Keratinocyte (primary cell): ENCODE measurements around the gene TNS1. TPM values are rescaled to one million over a fixed set of nuclear protein-coding genes. Genes with fewer than 3 reads are reported as not detected.

Experiments used
- DNase-seq: peaks from one replicate; pipeline ENCODE4 v3.0.0-alpha.2; 2011; ENCODE audit warnings: low read depth, missing footprints, low spot score
- FAIRE-seq: peaks from 2 replicates; lab custom pipeline; 2011; peaks lifted over from hg19 to GRCh38; lab: Jason Lieb, UNC
- H2AFZ ChIP-seq: 2 replicates; pipeline ENCODE4 v1.6.0; 2012; ENCODE audit warnings: low read length, control low read depth, inconsistent platforms; ENCODE audit not compliant: control insufficient read depth
- H3K27ac ChIP-seq: 2 replicates; pipeline ENCODE4 v1.5.1; 2011; ENCODE audit warnings: low read length; ENCODE audit not compliant: control insufficient read depth, insufficient read depth
- H3K27me3 ChIP-seq: 3 replicates; pipeline ENCODE4 v1.6.0; 2011; ENCODE audit warnings: low read length; ENCODE audit not compliant: control insufficient read depth, insufficient read depth; ENCODE audit errors: extremely low read depth
- H3K36me3 ChIP-seq, 2 experiments: 2 replicates in 1 of 2; 3 replicates in 1 of 2; pipeline ENCODE4 v1.5.1; 2011; ENCODE audit warnings: low read length in 2 of 2, mild to moderate bottlenecking in 1 of 2; ENCODE audit not compliant: control insufficient read depth in 2 of 2, insufficient read depth in 2 of 2; ENCODE audit errors: extremely low read depth in 1 of 2
- H3K4me1 ChIP-seq: 3 replicates; pipeline ENCODE4 v1.5.1; 2011; ENCODE audit warnings: low read length; ENCODE audit not compliant: control insufficient read depth, insufficient read depth; ENCODE audit errors: extremely low read depth
- H3K4me2 ChIP-seq: 3 replicates; pipeline ENCODE4 v1.6.0; 2011; ENCODE audit warnings: low read depth, low read length; ENCODE audit not compliant: control insufficient read depth, insufficient read depth; ENCODE audit errors: extremely low read depth
- H3K4me3 ChIP-seq, 3 experiments: fragments of 200-600 bp in 1 of 3; sonication (generic) in 1 of 3; 2 replicates in 2 of 3; 3 replicates in 1 of 3; pipeline ENCODE4 v1.5.1; 2011 to 2016; ENCODE audit warnings: low read length in 3 of 3, mild to moderate bottlenecking in 3 of 3, control low read depth in 2 of 3, inconsistent platforms in 1 of 3, low read depth in 1 of 3, mixed read lengths in 1 of 3, mixed run types in 1 of 3, moderate library complexity in 1 of 3; ENCODE audit not compliant: control insufficient read depth in 2 of 3, insufficient read depth in 2 of 3; ENCODE audit errors: extremely low read depth in 1 of 3
- H3K79me2 ChIP-seq: 2 replicates; pipeline ENCODE4 v1.6.0; 2012; ENCODE audit warnings: low read length; ENCODE audit not compliant: control insufficient read depth, insufficient read depth
- H3K9ac ChIP-seq: 3 replicates; pipeline ENCODE4 v1.6.0; 2011; ENCODE audit warnings: low read length; ENCODE audit not compliant: control insufficient read depth, insufficient read depth; ENCODE audit errors: extremely low read depth
- H3K9me1 ChIP-seq: 3 replicates; pipeline ENCODE4 v1.6.0; 2011; ENCODE audit warnings: low read length; ENCODE audit not compliant: control insufficient read depth, insufficient read depth; ENCODE audit errors: extremely low read depth
- H3K9me3 ChIP-seq: 2 replicates; pipeline ENCODE4 v1.5.1; 2012; ENCODE audit warnings: low read depth, low read length; ENCODE audit not compliant: control insufficient read depth
- H4K20me1 ChIP-seq: 3 replicates; pipeline ENCODE4 v1.6.0; 2011; ENCODE audit warnings: low read length; ENCODE audit not compliant: control insufficient read depth, insufficient read depth; ENCODE audit errors: extremely low read depth
- CTCF ChIP-seq, 3 experiments: IDR thresholded peaks in 1 of 3; conservative IDR thresholded peaks in 1 of 3; optimal IDR thresholded peaks in 1 of 3; 2 replicates in 2 of 3; 3 replicates in 1 of 3; pipeline versions ENCODE3 to v1.5.1; 2011; ENCODE audit warnings: low read length in 3 of 3, mild to moderate bottlenecking in 3 of 3, moderate library complexity in 2 of 3, control low read depth in 1 of 3, inconsistent platforms in 1 of 3; ENCODE audit not compliant: insufficient read depth in 2 of 3; ENCODE audit errors: extremely low read depth in 1 of 3
- EZH2 ChIP-seq: IDR thresholded peaks from one replicate; pipeline ENCODE4 v1.6.1; 2012; ENCODE audit warnings: inconsistent platforms, mild to moderate bottlenecking, low read length, moderate library complexity
- dilution Hi-C: fragments of 300-500 bp; cut with MboI; formaldehyde crosslinking; loops from one replicate; pipeline ENCODE4 v1.7.0; 2020; ENCODE audit warnings: low sequenced_read_pairs; ENCODE audit not compliant: extremely low pct_ligation_motif_present
- polyA plus RNA-seq, 5 experiments: library from polyadenylated mRNA; depleted of rRNA in 3 of 5; stranded (reverse) in 3 of 5; stranded (forward) in 1 of 5; unstranded in 1 of 5; fragments of >200 nt; gene quantifications; 1 replicate in 1 of 5; 2 replicates in 3 of 5; 3 replicates in 1 of 5; pipeline versions ENCODE4 v1.2.1 to v1.2.3, GENCODE V29; 2011 to 2012; ENCODE audit warnings: missing spikeins in 2 of 5, low read depth in 1 of 5, low replicate concordance in 1 of 5

TNS1 gene
- polyA plus RNA-seq, 1 donor (not counting 4 experiments of a cell fraction or from before 2014, with no cell fraction given) = 2.5 TPM

GRCh38 chr2:217854684-217855420 is 147.9 kb downstream of the TNS1 start:
- Histone ChIP-seq H2AFZ (no peak overlapping the region), H3K27me3 (no peaks in the 10 kb centered on the region), H3K9me3 (no peaks in the 10 kb centered on the region), H4K20me1 (no peaks in the 10 kb centered on the region), H3K27ac (no peak overlapping the region), H3K36me3 (no peaks in the 10 kb centered on the region), H3K9ac (no peak overlapping the region), H3K4me1 (peaks cover 28% of the 10 kb centered on the region), H3K4me2 (no peak overlapping the region), H3K79me2 (no peaks in the 10 kb centered on the region), H3K4me3 (no peak overlapping the region), H3K9me1 (no peaks in the 10 kb centered on the region)
- dilution Hi-C loops = no loop called here
- DNase-seq (no peak), FAIRE-seq (no peak)
- TF ChIP-seq EZH2 (no peak), CTCF (optimal IDR thresholded peaks at IDR 0.05 in 1 of 3, IDR thresholded peaks at IDR 0.05 in 1 of 3, conservative IDR thresholded peaks at IDR 0.05 in 1 of 3; ENCODE audit: extremely low read depth in 1 of 3, insufficient read depth in 2 of 3, low read length in 3 of 3) (no peak)

- Histone ChIP-seq H3K36me3 (no peaks in the 10 kb centered on the region), H3K4me3 (no peak overlapping the region), H3K79me2 (no peaks in the 10 kb centered on the region), H3K9ac (no peak overlapping the region), H2AFZ (no peak overlapping the region), H4K20me1 (no peaks in the 10 kb centered on the region), H3K9me1 (no peaks in the 10 kb centered on the region), H3K27me3 (no peaks in the 10 kb centered on the region), H3K27ac (no peak overlapping the region), H3K4me2 (no peak overlapping the region), H3K4me1 (peaks cover 37% of the 10 kb centered on the region), H3K9me3 (no peaks in the 10 kb centered on the region)
- no peak for TF ChIP-seq CTCF (optimal IDR thresholded peaks at IDR 0.05 in 1 of 3, IDR thresholded peaks at IDR 0.05 in 1 of 3, conservative IDR thresholded peaks at IDR 0.05 in 1 of 3; ENCODE audit: extremely low read depth in 1 of 3, insufficient read depth in 2 of 3, low read length in 3 of 3)
- no peak for TF ChIP-seq EZH2
- no peak for DNase-seq
- peak; percentile 46 for FAIRE-seq
- dilution Hi-C loops = no loop called here
Measured at GRCh38 chr2:217853961-217854360, 148.8 kb downstream of the TNS1 start.
